ENCODE data around the gene MGST3. TPM values are rescaled to one million over a fixed set of nuclear protein-coding genes. Genes with fewer than 3 reads are reported as not detected.

MGST3 gene
- total and polyA plus RNA-seq, 2 of the 13 experiments (the other 11 are each of a cell fraction or from before 2014, with no cell fraction given), result 59.7 to 61.2 TPM

DNA sequence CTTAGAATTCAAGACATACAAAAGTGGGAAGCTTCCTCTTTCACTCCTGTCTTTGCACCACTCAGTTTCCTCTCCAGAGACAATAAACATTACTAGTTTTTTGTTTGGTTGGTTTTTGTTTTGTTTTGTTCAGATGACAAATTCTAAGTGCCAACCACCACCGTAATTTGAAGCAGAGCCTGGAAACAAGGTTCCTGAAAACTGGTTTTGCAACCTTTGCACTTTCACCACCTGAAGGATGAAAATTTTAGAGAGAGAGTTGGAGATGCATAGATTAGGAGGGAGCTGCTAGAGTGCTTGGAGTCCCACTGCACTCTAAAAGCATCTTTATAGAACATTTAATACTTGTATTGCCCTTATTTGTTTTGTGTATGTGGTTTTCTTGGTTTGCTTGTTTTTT lies 20.2 kb upstream of the MGST3 start:
- ATAC-seq, result no peak
- Histone ChIP-seq H2AFZ (ENCODE audit: low read length) (no peak overlapping the region), H4K20me1 (ENCODE audit: insufficient read depth, low read length) (no peaks in the 10 kb centered on the region), H3K27ac (ENCODE audit: extremely low read length, insufficient read depth, low read length) (no peak overlapping the region), H3K4me3 (replicated peaks in 1 of 3; ENCODE audit: insufficient read depth in 1 of 3, low read depth in 2 of 3, low read length in 3 of 3) (no peak overlapping the region), H3K36me3 (replicated peaks in 1 of 2; ENCODE audit: control insufficient read depth in 1 of 2, insufficient read depth in 2 of 2, low read length in 2 of 2) (no peaks in the 10 kb centered on the region), H3K79me2 (ENCODE audit: insufficient read depth, low read length) (no peaks in the 10 kb centered on the region), H3K9ac (ENCODE audit: insufficient read depth, low read depth, low read length) (no peak overlapping the region), H3K4me2 (ENCODE audit: low read depth, low read length) (no peak overlapping the region), H3K9me3 (ENCODE audit: low read length) (no peaks in the 10 kb centered on the region), H3K4me1 (ENCODE audit: insufficient read depth, low read length) (no peaks in the 10 kb centered on the region), H3K27me3 (ENCODE audit: control insufficient read depth in 1 of 2, insufficient read depth in 2 of 2, low read length in 2 of 2) (no peaks in the 10 kb centered on the region)
- no peak for DNase-seq (ENCODE audit: low spot score)
- BruUV-seq (replicated peaks), result no TSS peak
- in situ Hi-C loops (cut with HindIII; ENCODE audit: extremely low pct_ligation_motif_present, low pct_unique_long_range_greater_than_20kb), result no loop called here
- CTCF ChIA-PET (ENCODE audit: low intra/inter-chr PET ratio, low total read pairs), result no interaction called here
- POLR2A ChIA-PET, result no interaction called here
- TF ChIP-seq MAFK (conservative IDR thresholded peaks at IDR 0.05 in 1 of 2, IDR thresholded peaks at IDR 0.05 in 1 of 2; ENCODE audit: low read length in 2 of 2) (peak in 1 of 2 experiments; percentile 35; a peak in 2 of 4 replicates), ZNF180 (CRISPR knock-in tag; IDR thresholded peaks at IDR 0.05; ENCODE audit: borderline replicate concordance, low read depth) (no peak)
- intact Hi-C loops (cut with micrococcal nuclease; ENCODE audit: unreplicated experiment), result no loop called here
- WGBS (ENCODE audit: low lambda C conversion rate), result 35% methylated on average over 1 of the region's 1 CpG
- no peak for FAIRE-seq

GRCh38 chr1:165612062-165612461 lies 19.0 kb upstream of the MGST3 start:
- Histone ChIP-seq H3K4me3 (replicated peaks in 1 of 3; ENCODE audit: insufficient read depth in 1 of 3, low read depth in 2 of 3, low read length in 3 of 3) (no peak overlapping the region), H3K4me2 (ENCODE audit: low read depth, low read length) (no peak overlapping the region), H2AFZ (ENCODE audit: low read length) (no peak overlapping the region), H3K27me3 (ENCODE audit: control insufficient read depth in 1 of 2, insufficient read depth in 2 of 2, low read length in 2 of 2) (no peaks in the 10 kb centered on the region), H4K20me1 (ENCODE audit: insufficient read depth, low read length) (no peaks in the 10 kb centered on the region), H3K9me3 (ENCODE audit: low read length) (no peaks in the 10 kb centered on the region), H3K27ac (ENCODE audit: extremely low read length, insufficient read depth, low read length) (no peak overlapping the region), H3K79me2 (ENCODE audit: insufficient read depth, low read length) (no peaks in the 10 kb centered on the region), H3K36me3 (replicated peaks in 1 of 2; ENCODE audit: control insufficient read depth in 1 of 2, insufficient read depth in 2 of 2, low read length in 2 of 2) (no peaks in the 10 kb centered on the region), H3K9ac (ENCODE audit: insufficient read depth, low read depth, low read length) (no peak overlapping the region), H3K4me1 (ENCODE audit: insufficient read depth, low read length) (no peaks in the 10 kb centered on the region)
- FAIRE-seq (no peak), ATAC-seq (no peak), DNase-seq (ENCODE audit: low spot score) (no peak)
- WGBS (ENCODE audit: low lambda C conversion rate), result 61% methylated on average over 3 of the region's 3 CpGs
- ChIA-PET POLR2A (no interaction called here), CTCF (ENCODE audit: low intra/inter-chr PET ratio, low total read pairs) (no interaction called here)
- no TSS peak for BruUV-seq (replicated peaks)
- in situ Hi-C loops (cut with HindIII; ENCODE audit: extremely low pct_ligation_motif_present, low pct_unique_long_range_greater_than_20kb) (no loop called here), intact Hi-C loops (cut with micrococcal nuclease; ENCODE audit: unreplicated experiment) (no loop called here)
- TF ChIP-seq HOXD1 (CRISPR knock-in tag; IDR thresholded peaks at IDR 0.05), result no peak
- TF ChIP-seq FIP1L1 (IDR thresholded peaks at IDR 0.05; ENCODE audit: borderline replicate concordance, insufficient read depth, low read depth, low read length), result no peak
- TF ChIP-seq MAZ (IDR thresholded peaks at IDR 0.05; ENCODE audit: borderline replicate concordance, low read depth, low read length), result no peak
- no peak for TF ChIP-seq MAZ (CRISPR knock-in tag; IDR thresholded peaks at IDR 0.05; ENCODE audit: low read depth)
- TF ChIP-seq, protein P1, sequence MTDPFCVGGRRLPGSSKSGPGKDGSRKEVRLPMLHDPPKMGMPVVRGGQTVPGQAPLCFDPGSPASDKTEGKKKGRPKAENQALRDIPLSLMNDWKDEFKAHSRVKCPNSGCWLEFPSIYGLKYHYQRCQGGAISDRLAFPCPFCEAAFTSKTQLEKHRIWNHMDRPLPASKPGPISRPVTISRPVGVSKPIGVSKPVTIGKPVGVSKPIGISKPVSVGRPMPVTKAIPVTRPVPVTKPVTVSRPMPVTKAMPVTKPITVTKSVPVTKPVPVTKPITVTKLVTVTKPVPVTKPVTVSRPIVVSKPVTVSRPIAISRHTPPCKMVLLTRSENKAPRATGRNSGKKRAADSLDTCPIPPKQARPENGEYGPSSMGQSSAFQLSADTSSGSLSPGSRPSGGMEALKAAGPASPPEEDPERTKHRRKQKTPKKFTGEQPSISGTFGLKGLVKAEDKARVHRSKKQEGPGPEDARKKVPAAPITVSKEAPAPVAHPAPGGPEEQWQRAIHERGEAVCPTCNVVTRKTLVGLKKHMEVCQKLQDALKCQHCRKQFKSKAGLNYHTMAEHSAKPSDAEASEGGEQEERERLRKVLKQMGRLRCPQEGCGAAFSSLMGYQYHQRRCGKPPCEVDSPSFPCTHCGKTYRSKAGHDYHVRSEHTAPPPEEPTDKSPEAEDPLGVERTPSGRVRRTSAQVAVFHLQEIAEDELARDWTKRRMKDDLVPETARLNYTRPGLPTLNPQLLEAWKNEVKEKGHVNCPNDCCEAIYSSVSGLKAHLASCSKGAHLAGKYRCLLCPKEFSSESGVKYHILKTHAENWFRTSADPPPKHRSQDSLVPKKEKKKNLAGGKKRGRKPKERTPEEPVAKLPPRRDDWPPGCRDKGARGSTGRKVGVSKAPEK (CRISPR knock-in tag; IDR thresholded peaks at IDR 0.05; ENCODE audit: borderline replicate concordance), result no peak
- TF ChIP-seq ZNF569 (CRISPR knock-in tag; IDR thresholded peaks at IDR 0.05; ENCODE audit: borderline replicate concordance), result no peak
- TF ChIP-seq MATR3 (CRISPR knock-in tag; IDR thresholded peaks at IDR 0.05), result no peak
- TF ChIP-seq, protein P2, sequence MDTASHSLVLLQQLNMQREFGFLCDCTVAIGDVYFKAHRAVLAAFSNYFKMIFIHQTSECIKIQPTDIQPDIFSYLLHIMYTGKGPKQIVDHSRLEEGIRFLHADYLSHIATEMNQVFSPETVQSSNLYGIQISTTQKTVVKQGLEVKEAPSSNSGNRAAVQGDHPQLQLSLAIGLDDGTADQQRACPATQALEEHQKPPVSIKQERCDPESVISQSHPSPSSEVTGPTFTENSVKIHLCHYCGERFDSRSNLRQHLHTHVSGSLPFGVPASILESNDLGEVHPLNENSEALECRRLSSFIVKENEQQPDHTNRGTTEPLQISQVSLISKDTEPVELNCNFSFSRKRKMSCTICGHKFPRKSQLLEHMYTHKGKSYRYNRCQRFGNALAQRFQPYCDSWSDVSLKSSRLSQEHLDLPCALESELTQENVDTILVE (CRISPR knock-in tag; IDR thresholded peaks at IDR 0.05), result no peak
- TF ChIP-seq ZNF782 (CRISPR knock-in tag; IDR thresholded peaks at IDR 0.05; ENCODE audit: borderline replicate concordance), result no peak
- TF ChIP-seq, protein P3, sequence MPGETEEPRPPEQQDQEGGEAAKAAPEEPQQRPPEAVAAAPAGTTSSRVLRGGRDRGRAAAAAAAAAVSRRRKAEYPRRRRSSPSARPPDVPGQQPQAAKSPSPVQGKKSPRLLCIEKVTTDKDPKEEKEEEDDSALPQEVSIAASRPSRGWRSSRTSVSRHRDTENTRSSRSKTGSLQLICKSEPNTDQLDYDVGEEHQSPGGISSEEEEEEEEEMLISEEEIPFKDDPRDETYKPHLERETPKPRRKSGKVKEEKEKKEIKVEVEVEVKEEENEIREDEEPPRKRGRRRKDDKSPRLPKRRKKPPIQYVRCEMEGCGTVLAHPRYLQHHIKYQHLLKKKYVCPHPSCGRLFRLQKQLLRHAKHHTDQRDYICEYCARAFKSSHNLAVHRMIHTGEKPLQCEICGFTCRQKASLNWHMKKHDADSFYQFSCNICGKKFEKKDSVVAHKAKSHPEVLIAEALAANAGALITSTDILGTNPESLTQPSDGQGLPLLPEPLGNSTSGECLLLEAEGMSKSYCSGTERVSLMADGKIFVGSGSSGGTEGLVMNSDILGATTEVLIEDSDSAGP (CRISPR knock-in tag; IDR thresholded peaks at IDR 0.05; ENCODE audit: borderline replicate concordance), result no peak
- TF ChIP-seq ZNF251 (CRISPR knock-in tag; IDR thresholded peaks at IDR 0.05), result no peak
- TF ChIP-seq NFYB (CRISPR knock-in tag; IDR thresholded peaks at IDR 0.05), result no peak
